Karpas-422 (cell line): ENCODE measurements around the gene EIF4G3. TPM values are rescaled to one million over a fixed set of nuclear protein-coding genes. Genes with fewer than 3 reads are reported as not detected.

Experiments
- DNase-seq: peaks from one replicate; pipeline ENCODE4 v3.0.0-alpha.2; 2015
- H2AFZ ChIP-seq: fragments of 200-600 bp; sonication (generic); 2 replicates; pipeline ENCODE4 v1.6.1; 2014; ENCODE audit warnings: antibody characterized with exemption, low read length, mixed read lengths
- H3K27ac ChIP-seq: fragments of 200-600 bp; sonication (generic); 2 replicates; pipeline ENCODE4 v1.5.1; 2014; ENCODE audit warnings: mild to moderate bottlenecking, low read length, moderate library complexity
- H3K27me3 ChIP-seq: fragments of 200-600 bp; sonication (generic); 2 replicates; pipeline ENCODE4 v1.6.1; 2014; ENCODE audit warnings: low read length, mixed read lengths
- H3K36me3 ChIP-seq: fragments of 200-600 bp; sonication (generic); 2 replicates; pipeline ENCODE4 v1.6.1; 2014; ENCODE audit warnings: low read length, mixed read lengths; ENCODE audit not compliant: insufficient read depth
- H3K4me1 ChIP-seq: fragments of 200-600 bp; sonication (generic); 2 replicates; pipeline ENCODE4 v1.6.1; 2014; ENCODE audit warnings: mild to moderate bottlenecking, low read length, mixed read lengths
- H3K4me2 ChIP-seq: fragments of 200-600 bp; sonication (generic); 2 replicates; pipeline ENCODE4 v1.6.1; 2014; ENCODE audit warnings: low read length, low read depth, mild to moderate bottlenecking; ENCODE audit not compliant: poor library complexity, severe bottlenecking
- H3K4me3 ChIP-seq: fragments of 200-600 bp; sonication (generic); 2 replicates; pipeline ENCODE4 v1.5.1; 2014; ENCODE audit warnings: mild to moderate bottlenecking, antibody characterized with exemption, low read length, mixed read lengths
- H3K79me2 ChIP-seq: fragments of 200-600 bp; sonication (generic); 2 replicates; pipeline ENCODE4 v1.6.1; 2014; ENCODE audit warnings: mild to moderate bottlenecking, low read length, mixed read lengths
- H3K9ac ChIP-seq: fragments of 200-600 bp; sonication (generic); 2 replicates; pipeline ENCODE4 v1.6.0; 2014; ENCODE audit warnings: low read length
- H3K9me2 ChIP-seq: fragments of 200-600 bp; sonication (generic), shearing (Covaris generic); replicated peaks from 2 replicates; pipeline ENCODE4 v1.6.0; 2014; ENCODE audit warnings: mild to moderate bottlenecking, low read length, moderate library complexity; ENCODE audit not compliant: insufficient read depth
- H3K9me3 ChIP-seq: fragments of 300-700, 200-600 bp; sonication (generic); 2 replicates; pipeline ENCODE4 v1.6.1; 2014; ENCODE audit warnings: low read length, mixed read lengths
- H4K20me1 ChIP-seq: fragments of 200-600 bp; sonication (generic); 2 replicates; pipeline ENCODE4 v1.6.1; 2014; ENCODE audit warnings: mild to moderate bottlenecking, antibody characterized with exemption, low read length, low read depth; ENCODE audit not compliant: insufficient read depth
- total RNA-seq: library from RNA; depleted of rRNA; stranded (reverse); fragments of >200 nt; shearing (Covaris generic); gene quantifications from 2 replicates; pipeline ENCODE4 v1.2.3, GENCODE V29; 2014; ENCODE audit warnings: low replicate concordance; rRNA removed

EIF4G3 gene, protein sequence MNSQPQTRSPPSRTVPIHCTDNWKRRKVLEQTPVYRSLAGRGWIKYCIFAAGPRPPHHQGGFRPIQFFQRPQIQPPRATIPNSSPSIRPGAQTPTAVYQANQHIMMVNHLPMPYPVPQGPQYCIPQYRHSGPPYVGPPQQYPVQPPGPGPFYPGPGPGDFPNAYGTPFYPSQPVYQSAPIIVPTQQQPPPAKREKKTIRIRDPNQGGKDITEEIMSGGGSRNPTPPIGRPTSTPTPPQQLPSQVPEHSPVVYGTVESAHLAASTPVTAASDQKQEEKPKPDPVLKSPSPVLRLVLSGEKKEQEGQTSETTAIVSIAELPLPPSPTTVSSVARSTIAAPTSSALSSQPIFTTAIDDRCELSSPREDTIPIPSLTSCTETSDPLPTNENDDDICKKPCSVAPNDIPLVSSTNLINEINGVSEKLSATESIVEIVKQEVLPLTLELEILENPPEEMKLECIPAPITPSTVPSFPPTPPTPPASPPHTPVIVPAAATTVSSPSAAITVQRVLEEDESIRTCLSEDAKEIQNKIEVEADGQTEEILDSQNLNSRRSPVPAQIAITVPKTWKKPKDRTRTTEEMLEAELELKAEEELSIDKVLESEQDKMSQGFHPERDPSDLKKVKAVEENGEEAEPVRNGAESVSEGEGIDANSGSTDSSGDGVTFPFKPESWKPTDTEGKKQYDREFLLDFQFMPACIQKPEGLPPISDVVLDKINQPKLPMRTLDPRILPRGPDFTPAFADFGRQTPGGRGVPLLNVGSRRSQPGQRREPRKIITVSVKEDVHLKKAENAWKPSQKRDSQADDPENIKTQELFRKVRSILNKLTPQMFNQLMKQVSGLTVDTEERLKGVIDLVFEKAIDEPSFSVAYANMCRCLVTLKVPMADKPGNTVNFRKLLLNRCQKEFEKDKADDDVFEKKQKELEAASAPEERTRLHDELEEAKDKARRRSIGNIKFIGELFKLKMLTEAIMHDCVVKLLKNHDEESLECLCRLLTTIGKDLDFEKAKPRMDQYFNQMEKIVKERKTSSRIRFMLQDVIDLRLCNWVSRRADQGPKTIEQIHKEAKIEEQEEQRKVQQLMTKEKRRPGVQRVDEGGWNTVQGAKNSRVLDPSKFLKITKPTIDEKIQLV (N-terminal part only)
- 103 and 139 TPM in 2 replicates for total RNA-seq

DNA sequence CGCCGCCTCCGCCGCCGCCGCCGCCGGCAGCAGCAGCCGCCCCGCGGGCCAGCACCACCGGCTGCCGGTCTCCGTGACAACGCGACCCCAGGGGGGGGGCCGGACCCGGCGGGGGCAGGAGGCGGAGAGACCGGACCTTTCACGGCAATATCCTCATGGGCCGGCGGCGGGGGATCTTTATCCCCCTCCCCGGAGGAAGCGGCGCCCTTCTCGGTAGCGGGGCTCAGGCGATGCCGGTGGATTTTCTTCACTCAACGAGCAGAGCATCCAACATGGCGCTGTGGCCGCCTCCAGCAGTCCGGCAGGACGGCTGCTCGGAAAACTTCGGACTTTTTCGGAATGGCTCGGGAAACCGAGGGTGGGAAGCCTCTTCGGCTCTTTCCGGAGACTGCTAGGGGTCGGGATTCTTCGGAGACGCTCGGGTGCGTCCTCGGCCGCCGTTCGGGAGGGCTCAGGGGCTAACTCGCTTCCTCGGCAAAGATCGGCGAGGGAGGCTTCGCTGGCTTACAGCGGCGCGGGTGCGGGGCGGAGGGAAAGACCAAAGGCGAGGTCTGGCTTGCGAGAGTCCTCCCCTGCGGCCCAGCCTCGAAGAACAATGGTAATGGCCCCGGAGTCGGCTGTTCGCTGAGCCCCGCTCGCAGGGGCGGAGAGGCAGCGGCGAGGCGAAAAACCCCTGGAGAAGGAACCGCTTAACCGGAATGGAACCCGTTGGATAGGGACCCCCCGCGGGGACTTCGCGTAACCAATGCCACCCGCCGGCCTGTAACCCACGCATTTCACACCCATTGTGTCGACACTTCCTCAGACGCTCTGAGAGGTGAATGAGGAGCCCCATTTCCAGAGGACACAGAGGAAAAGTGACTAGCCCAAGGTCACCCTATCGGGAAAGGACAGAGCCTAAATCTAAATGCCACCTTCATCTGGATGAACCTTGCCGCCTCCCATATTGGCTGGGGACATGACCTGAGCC lies at the start of gene EIF4G3:
Gene EIF4G3 (minus strand): TSS at position 312 of the 970 bp plus-strand sequence. CDS start 174,155 bp downstream, outside the sequence.
- H3K36me3 ChIP-seq: peaks cover 24% of the 10 kb centered on the region
- peaks cover 41% of the 10 kb centered on the region for H3K79me2 ChIP-seq
- H3K4me3 ChIP-seq: peak within 1 kb of the TSS; percentile 95
- H3K9ac ChIP-seq: peak within 1 kb of the TSS; percentile 93
- peaks cover 17% of the 10 kb centered on the region for H4K20me1 ChIP-seq
- H3K4me2 ChIP-seq: peak within 1 kb of the TSS; percentile 83
- no peaks in the 10 kb centered on the region for H3K27me3 ChIP-seq
- no peaks in the 10 kb centered on the region for H3K9me2 ChIP-seq
- peak within 1 kb of the TSS; percentile 30; the same call in 1 of the 2 replicates for H2AFZ ChIP-seq
- DNase-seq: peak; percentile 99
- peak within 1 kb of the TSS; percentile 88 for H3K27ac ChIP-seq
- H3K4me1 ChIP-seq: peaks cover 17% of the 10 kb centered on the region
- no peaks in the 10 kb centered on the region for H3K9me3 ChIP-seq

DNA sequence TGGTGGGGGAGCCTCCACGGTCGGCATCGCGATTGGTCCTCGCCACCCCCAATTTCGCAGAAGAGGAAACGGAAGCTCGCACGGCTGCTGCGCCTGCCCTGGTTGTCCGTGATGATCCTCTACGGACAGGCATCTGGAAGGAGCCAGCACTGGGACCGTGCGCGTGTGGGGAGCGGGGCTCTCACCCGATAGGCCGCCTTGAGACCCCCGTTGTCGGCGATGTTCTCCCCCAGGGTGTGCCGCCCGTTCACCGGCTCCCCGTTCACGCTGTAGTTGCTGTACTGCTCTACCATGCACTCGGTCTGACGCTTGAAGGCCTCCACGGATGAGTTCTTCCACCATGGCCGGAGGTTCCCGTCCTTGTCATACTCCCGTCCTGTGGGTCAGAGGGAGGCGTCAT lies 48.4 kb upstream of the EIF4G3 start:
- peaks cover 16% of the 10 kb centered on the region for H3K36me3 ChIP-seq
- H3K27me3 ChIP-seq: no peaks in the 10 kb centered on the region
- H3K9me2 ChIP-seq: no peaks in the 10 kb centered on the region
- H3K9ac ChIP-seq: no peak overlapping the region
- DNase-seq: no peak
- no peaks in the 10 kb centered on the region for H3K79me2 ChIP-seq
- H3K9me3 ChIP-seq: no peaks in the 10 kb centered on the region
- no peaks in the 10 kb centered on the region for H4K20me1 ChIP-seq
- no peaks in the 10 kb centered on the region for H3K4me1 ChIP-seq
- H2AFZ ChIP-seq: no peak overlapping the region
- no peak overlapping the region for H3K27ac ChIP-seq
- H3K4me2 ChIP-seq: no peak overlapping the region
- H3K4me3 ChIP-seq: no peak overlapping the region

DNA sequence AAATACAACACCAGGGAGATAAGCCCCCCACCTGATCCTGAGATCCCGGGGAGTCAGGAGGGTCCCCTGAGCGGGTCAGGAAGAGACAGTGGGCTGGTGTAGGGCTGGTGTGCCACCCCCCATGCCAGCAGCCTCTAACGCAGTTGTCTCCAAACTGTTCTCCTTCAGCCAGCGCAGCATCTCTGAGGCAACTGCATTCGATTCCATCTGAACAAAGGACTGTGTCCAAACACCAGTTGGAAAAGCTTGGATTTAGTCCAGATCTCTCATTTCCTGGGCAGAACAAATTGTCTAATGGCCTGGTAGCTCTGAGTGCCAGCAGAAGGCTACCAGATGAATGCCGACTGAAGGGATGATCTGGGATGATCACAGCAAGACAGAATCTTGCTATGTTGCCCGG lies 44.1 kb upstream of the EIF4G3 start:
- Histone ChIP-seq H3K27ac (no peak overlapping the region), H3K9me2 (no peaks in the 10 kb centered on the region), H3K4me2 (no peak overlapping the region), H3K36me3 (peaks cover 5% of the 10 kb centered on the region; the same call in 1 of the 2 replicates), H3K4me1 (no peaks in the 10 kb centered on the region), H3K4me3 (no peak overlapping the region), H3K9me3 (no peaks in the 10 kb centered on the region), H3K27me3 (no peaks in the 10 kb centered on the region), H4K20me1 (peaks cover 9% of the 10 kb centered on the region; the same call in 1 of the 2 replicates), H2AFZ (no peak overlapping the region), H3K79me2 (no peaks in the 10 kb centered on the region), H3K9ac (no peak overlapping the region)
- no peak for DNase-seq

DNA sequence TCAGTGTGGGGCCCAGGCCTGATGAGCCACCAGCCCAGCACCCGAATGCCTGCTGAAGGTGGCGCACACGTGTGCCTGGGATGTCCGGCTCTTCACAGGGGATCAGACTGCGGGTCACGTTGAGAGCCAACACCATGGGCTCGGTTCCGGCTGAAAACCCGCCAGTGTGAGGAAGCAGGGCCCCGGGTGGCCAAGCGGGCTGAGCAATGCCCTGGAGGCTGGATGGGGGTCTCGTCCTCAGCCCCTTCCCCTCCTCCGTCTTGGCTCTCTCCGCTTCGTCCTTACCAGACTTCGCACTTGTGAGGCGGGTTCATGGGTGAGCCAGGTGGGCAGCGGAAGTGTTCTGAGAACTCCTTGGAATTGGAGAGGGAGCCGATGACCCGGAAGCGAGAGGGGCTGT lies 43.0 kb upstream of the EIF4G3 start:
- Histone ChIP-seq H3K27me3 (no peaks in the 10 kb centered on the region), H4K20me1 (peaks cover 13% of the 10 kb centered on the region; the same call in 1 of the 2 replicates), H3K79me2 (no peaks in the 10 kb centered on the region), H3K9me2 (no peaks in the 10 kb centered on the region), H3K4me2 (no peak overlapping the region), H3K9me3 (no peaks in the 10 kb centered on the region), H2AFZ (no peak overlapping the region), H3K36me3 (peaks cover 5% of the 10 kb centered on the region; the same call in 1 of the 2 replicates), H3K4me1 (no peaks in the 10 kb centered on the region), H3K4me3 (no peak overlapping the region), H3K9ac (no peak overlapping the region), H3K27ac (no peak overlapping the region)
- no peak for DNase-seq

DNA sequence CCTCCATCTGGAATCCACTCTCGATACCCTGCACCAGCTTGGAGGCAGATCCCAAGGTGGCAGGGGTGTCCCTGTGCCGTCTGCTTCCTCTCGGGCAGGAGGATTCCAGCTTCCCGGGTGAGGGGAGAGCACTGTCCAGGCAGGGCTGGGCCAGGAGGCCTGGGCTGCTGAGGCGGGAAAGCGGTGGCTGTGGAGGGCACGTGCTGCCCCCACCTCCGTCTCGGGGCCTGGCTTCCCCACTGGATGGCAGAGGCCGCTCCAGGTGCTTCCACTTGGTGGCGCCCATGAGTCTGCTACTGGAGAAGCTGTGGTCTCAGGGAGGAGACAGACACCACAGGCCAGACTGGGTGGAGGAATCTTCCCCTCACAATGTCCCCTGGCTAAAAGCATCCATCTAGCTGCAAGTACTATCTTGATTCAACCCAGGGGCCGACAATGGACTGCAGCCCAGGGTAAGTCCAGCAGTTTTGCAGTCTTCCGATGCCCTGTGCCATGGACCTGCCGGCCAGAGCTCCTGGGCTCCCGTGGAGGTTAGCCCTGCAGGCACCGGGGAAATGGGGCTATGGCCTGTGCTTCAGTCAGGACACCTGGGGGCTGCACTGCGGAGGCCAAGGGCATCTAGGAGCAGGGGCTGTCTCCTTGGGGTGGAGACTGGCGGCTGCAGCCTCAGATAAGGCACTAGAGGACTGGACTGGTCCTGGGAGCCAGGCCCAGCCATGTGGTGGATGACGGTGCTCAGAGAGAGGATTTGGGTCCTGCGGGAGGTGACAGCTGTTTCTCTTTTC lies 41.3 kb upstream of the EIF4G3 start:
- H3K36me3 ChIP-seq: peaks cover 5% of the 10 kb centered on the region; the same call in 1 of the 2 replicates
- peak; percentile 72 for DNase-seq
- H3K4me2 ChIP-seq: no peak overlapping the region
- H3K27ac ChIP-seq: no peak overlapping the region
- no peak overlapping the region for H2AFZ ChIP-seq
- no peak overlapping the region for H3K9ac ChIP-seq
- H3K27me3 ChIP-seq: no peaks in the 10 kb centered on the region
- H3K79me2 ChIP-seq: no peaks in the 10 kb centered on the region
- no peaks in the 10 kb centered on the region for H3K4me1 ChIP-seq
- no peaks in the 10 kb centered on the region for H3K9me2 ChIP-seq
- H3K4me3 ChIP-seq: no peak overlapping the region
- H4K20me1 ChIP-seq: peaks cover 13% of the 10 kb centered on the region; the same call in 1 of the 2 replicates
- no peaks in the 10 kb centered on the region for H3K9me3 ChIP-seq

DNA sequence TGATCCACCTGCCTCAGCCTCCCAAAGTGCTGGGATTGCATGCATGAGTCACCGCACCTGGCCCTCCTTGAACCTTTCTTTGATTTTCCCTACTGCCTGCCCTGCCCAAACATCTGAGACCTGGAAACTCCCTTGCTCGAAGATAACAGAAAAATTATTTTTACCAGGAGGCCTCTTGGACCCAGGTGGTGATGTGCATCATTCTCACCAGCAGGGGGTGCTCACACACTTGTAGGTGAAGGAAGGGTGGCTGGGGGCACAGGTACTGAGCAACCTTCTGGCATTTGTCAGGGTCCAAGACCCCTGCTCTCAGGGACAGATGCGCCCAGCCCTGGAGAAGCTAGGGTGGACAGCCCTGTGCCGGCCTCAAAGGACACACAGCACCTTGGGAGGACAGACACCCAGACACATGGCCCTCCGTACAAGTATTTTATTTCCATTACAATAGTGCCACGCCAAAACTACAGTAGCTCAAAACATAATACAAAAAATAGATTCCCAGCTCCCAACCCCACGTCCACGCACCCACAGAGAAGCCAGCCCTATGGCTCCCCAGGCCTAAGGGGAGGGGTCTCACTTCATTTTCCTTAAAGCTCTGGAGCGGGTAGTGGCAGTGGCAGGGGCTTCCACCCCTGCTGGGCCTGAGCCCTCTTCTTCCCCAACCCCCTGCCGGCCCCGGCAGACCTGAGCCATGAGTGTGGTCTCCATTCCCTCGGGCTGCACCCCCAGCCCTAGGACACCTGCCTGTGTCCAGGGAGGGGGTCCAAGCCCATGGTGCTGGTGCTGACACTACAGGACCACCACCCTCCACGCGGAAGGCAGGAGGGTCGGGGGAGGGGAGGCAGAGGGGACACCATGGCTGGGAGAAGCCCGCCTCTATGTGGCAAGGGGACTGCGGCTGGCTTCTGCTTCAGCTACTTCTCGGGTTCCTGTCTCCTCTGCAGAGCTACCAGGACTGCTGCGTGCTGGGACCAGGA lies 40.4 kb upstream of the EIF4G3 start:
- H3K4me2 ChIP-seq: no peak overlapping the region
- H3K27ac ChIP-seq: no peak overlapping the region
- H2AFZ ChIP-seq: no peak overlapping the region
- DNase-seq: peak; percentile 90
- H3K36me3 ChIP-seq: peaks cover 3% of the 10 kb centered on the region; the same call in 1 of the 2 replicates
- H3K4me3 ChIP-seq: no peak overlapping the region
- H4K20me1 ChIP-seq: peaks cover 13% of the 10 kb centered on the region; the same call in 1 of the 2 replicates
- H3K4me1 ChIP-seq: no peaks in the 10 kb centered on the region
- H3K9me2 ChIP-seq: no peaks in the 10 kb centered on the region
- H3K79me2 ChIP-seq: no peaks in the 10 kb centered on the region
- no peaks in the 10 kb centered on the region for H3K9me3 ChIP-seq
- H3K9ac ChIP-seq: no peak overlapping the region
- no peaks in the 10 kb centered on the region for H3K27me3 ChIP-seq
